ENCODE results near the gene RAB3B. TPM values are rescaled to one million over a fixed set of nuclear protein-coding genes. Genes with fewer than 3 reads are reported as not detected.
A peak's percentile ranks its signal among the peaks of the same experiment; 100 is the strongest.

The RAB3B gene
- polyA plus RNA-seq, 1 donor: 0.21 TPM

DNA sequence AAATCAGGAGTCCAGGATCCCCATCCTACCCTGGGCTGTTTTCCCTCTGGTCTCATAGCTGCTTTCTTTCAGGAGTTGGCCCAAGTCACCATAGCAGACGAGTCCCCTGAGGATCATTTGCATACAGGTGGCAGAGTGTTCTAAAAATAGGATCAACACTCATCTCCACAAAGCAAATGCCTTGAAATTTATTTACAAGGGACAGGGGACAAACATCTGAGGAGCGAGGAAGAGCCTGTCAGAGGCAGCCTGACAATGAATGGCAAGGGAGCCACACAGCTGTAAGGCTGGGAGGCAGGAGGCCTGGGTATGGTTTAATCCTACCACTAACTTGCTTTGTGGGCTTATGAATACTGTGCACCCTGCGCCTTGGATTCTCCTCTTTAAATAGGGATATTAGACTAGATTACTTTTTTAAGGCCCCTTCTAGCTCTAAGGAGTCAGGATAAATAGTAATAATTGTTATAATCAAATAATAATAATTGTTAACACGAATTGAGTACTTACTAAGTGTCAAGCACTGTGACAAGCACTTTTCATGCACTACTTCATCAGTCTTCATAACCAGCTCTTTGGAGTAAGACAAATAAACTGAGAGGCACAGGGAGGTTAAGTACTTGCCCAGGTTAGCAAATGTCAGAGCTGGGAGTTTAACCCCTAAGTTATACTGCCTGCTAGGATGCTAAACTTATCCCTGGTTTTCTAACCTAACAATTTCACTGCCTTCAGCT is 34.5 kb downstream of the RAB3B start:
- DNase-seq: no peak

DNA sequence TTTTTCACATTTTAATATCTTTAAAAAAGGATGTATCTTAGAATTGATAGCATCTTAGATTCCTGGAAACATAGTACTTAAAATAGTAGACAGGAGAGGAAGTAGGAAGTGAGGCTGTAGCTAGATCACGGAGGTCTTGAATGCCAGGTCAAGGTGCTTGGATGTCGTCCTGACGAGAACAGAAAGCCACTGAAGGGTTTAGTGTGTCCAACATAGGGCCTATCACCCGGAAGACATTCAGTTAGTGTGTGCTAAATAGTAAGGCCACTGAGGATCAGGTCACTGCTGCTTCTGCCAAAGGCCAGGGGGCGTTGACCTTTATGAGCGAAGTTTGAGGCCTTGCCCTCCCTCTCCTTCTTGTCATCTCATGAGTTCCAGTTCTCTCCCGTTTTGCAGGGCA is 35.7 kb downstream of the RAB3B start:
- DNase-seq: no peak

DNA sequence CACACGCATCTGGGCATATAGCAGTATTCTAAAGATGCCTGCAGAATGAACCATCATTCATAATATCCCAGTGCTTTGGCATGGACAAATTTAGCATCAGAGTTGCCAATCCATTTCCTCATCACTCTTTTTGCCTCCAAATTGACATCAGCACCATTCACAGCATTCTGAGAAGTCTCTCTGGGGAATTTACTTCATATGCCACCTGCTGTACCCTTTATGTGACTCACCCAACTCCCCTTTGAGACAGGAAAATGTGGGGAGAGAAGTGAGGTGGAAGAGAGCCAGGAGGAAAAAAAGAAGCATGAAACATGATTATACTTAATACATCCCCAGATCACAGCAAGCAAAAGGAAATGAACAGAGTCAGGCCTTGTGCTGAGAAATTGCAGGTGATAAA is 37.4 kb downstream of the RAB3B start:
- DNase-seq: no peak

DNA sequence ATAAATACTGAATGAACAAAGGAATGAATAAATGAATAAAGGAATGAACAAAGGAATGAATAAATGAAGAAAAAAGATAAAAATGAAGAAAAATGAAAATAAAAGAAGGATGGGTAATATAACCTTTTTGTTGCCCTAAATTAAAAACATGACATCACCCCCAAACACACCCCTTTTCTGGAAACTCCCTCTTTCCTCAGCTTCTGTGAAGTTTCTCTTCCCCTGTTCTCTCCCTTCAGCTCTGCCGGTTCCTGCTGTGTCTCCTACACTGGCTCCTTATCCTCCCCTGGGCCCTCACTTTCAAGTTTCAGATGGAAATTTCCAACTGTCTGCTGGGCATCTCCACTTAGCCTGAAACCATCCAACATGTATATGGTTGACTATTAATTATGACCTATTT is 37.9 kb downstream of the RAB3B start:
- no peak for DNase-seq

DNA sequence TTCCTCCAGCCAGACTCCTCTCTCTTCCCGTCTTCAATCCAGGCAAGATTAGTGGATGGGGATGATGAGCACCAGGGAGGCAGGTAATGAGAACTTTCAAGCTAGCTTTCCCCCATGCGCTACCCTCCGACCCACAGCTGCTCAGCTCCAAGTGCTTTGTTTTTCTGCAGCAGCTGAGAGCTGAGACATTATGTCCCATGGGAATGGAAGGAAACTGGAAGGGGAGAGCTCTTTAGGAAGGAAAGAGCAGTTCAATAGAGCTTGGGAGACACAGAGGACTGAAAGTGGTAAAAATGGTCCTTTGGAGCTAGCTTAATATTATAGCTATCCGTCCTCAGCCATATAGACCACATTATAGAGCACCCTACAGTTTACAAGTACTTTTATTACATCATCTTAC is 39.8 kb downstream of the RAB3B start:
- peak; percentile 4 for DNase-seq

DNA sequence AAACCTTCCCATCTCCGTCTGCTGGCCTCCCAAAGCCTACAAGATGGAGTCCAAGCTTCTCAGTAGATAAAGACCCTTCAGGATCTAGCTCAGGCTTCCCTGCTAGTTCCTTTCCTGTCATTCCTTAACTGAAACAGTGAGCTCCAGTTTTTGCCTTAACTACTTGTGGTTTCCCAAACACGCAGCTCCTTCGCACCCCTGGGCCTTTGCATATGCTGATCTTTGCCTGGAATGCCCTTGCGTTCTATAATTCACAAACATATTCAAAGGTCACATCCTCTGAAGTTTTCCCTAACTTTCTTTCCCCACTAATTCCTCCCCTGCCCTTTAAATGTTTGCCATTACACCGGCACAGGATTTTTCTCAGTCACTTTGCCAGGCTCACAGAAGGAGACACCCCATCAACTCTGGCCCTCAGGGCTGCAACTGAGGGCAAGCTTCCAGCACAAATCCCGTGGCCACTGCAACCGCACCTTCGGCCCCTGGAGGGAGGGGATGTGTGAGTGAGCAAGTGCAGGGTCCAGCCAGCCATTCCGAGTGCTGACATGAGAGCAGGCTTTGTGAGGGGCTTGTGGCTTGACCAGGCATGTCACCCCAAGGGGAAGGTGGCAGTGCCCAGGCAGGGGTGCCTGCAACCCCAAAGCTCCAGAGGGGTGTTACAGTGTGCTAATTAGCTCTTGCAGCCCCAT is 41.3 kb downstream of the RAB3B start:
- no peak for DNase-seq

DNA sequence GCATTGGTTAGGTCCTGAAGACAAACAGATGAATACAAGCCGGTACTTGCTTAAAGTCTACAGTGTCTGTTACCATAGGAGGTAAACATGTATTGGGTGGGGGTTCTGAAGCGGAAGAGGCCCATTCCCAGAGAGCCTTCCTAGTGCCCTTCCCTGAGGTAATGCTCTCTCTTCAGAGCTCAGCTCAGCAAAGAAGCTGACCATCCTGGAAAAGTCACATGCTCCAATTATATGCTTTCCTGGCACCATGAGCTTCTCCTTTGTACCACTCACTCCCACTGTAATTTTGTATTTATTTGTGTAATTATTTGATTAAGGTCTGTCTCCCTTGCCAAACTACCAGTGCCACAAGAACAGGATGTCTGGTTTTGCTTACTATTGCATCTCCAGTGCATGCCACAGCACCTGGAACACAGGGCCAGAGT is 42.0 kb downstream of the RAB3B start:
- DNase-seq: no peak

DNA sequence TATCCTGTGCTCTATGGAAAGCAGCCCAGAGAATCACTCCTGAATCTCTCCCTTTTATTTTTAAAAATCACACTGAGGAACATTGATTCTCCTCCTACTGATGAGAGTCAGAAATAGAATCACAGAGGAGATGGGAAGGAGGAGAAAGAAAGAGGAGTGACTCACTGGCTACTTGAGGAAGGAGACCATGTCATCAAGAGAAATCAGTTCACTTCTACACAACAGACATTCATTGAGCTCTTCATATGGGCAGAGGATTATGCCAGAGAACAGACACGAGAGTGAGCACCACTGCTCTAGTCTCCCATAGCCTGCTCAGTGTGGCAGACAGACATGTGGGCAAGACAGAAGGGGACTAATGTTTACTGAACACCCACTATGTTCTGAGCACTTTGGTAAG is 44.2 kb downstream of the RAB3B start:
- DNase-seq: no peak

DNA sequence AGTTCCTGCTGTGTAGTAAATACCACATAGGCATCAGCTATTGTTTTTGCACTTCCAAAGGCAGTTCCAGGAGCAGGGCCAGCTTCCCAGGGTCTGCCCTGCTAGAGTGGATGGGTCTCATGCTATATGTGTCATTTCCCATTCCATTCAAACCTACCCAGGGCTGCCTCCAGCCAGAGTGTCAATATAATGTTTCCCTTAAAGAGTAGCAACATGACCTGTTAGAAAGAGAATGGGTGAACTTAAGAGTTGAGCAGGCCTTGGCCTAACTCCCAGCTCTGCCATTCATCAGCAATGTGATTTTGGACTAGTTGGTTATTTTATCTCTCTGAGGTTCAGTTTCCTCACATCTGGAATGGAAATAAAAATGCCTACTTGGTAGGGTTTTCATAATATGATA is 44.9 kb downstream of the RAB3B start:
- DNase-seq: no peak

DNA sequence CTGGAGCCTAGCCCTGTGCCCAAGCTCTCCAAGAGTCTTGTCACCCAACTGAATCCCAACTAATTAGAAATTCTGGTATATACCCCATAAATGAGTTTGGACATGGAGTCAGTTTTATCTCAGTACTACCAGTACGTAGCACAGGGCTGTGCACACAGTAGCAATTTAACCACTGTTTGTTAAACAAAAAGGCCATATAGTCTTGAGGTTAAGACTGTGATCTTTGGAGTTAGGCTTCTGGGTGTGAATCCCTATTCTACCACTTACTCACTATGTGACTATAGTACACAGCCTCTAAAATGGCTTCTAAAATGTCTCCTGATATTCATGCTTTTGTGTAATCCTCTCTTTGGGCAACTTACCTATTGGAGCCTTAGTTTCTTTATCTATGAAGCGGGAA is 48.2 kb downstream of the RAB3B start:
- DNase-seq: no peak

DNA sequence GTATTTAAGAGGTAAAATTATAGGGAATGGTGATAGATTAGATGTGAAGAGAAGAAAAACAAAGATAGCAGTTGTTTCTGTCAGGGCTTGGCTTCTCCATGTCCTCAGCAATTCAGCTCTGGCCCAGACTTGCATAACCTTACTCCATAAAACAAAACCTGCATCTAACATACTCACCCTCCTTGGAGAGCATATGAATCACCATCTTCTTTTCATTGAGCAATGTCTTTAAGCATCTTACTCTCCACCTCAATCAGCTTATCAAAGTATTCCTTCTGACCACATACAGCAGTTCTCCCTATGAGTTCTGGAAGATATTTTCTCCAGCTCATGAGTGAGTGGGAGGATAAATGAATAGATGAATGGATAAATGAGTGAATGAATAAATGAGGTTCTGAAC is 49.0 kb downstream of the RAB3B start:
- DNase-seq: no peak

DNA sequence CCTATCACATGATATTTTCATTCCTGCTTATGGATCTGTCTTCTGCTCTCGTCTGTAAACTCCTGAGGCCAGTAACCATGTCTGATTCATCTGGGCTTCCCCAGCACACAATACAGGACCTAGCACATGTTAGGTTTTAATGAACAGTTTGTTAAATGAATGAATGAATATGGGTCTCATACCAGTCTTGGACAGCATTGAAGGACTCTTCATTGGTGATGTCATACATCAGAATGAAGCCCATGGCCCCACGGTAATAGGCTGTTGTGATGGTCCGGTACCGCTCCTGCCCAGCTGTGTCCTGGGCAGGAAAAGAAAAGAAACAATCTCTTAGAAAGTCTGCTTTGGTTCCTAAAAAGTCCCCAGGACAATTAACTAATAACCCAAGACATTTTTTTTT is 53.4 kb downstream of the RAB3B start:
- DNase-seq: no peak

DNA sequence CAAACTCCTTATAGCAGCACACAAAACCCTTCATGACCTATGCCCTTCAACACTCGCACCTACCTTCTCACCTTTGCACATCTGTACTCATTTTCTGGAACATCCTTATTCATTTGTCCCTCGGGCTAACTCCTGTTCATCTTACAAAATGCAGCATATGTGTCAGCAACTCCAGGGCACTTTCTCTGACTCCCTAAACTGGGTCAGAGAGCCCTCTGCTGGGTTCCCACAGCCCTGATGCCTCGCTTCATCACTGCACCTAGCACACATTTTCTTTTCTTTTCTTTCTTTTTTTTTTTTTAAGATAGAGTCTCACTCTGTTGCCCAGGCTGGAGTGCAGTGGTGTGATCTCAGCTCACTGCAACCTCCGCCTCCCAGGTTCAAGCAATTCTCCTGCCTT is 54.0 kb downstream of the RAB3B start:
- no peak for DNase-seq

DNA sequence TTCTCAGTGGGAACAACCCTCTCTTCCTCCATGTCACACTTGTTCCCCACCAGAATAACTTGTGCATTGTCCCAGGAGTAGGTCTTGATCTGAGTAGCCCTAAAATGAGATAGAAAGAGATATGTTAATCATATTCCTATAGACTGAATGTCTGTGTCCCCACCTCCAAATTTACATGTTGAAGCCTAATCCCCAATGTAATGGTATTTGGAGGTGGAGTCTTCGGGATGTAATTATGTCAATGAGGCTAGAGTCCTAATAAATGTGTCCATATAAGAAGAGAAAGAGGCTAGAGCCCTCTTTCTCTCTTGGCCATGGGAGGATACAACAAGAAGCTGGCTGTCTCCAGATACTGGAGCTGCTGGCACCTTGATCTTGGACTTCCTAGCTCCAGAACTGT is 57.2 kb downstream of the RAB3B start:
- DNase-seq: no peak

DNA sequence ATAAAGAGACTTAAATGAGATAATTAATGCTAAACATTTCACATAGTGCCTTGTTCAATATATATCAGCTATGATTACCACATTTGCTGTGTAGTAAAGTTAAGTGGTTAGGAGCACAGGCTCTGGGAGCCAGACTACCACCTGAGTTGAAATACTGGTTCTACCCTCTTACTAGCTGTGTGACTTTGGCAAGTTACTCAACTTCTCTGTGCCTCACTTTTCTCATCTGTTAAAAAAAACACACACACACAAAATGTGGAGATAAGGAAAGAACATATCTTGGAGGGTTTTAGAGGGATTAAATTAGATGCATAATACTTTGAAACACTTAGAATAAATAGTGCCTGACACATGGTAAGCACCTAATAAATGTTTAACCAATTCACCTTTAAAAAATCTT is 60.2 kb downstream of the RAB3B start:
- no peak for DNase-seq

DNA sequence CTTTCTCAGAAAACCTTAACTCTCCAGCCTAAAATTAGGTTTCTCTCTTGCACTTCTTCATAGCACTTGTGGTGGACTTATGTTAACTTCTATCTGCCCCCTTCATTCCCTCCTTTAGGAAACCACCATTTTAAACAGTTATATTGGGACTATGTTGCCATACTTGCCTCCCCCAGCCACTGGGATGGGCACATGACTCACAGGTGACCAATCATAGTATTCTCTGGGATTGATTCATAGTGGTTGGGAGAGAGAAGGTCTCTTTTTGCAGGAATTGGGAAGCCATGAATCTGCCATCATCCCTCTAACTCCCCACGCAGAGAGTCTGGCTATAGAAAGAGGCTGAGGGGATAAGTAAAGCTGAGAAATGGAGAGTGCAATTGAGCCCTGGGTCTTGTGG is 61.6 kb downstream of the RAB3B start:
- DNase-seq: no peak

DNA sequence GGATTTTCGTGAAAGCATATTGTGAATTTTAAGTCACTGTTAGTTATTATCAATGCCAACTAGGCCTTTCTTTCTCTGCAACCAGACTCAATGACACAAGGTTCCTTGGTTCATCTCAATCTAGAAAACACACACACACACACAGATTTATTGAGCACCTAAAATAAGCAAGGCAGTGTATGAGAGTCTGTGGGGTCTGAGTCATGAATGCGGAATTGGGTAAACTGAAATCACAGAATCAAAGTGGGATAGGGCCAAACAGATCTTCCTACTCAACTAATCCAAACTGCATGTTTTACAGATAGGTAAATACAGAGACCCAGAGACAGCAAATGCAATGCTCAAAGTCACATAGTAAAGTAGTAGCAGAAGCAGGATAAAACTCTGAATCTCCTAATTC is 63.5 kb downstream of the RAB3B start:
- no peak for DNase-seq

DNA sequence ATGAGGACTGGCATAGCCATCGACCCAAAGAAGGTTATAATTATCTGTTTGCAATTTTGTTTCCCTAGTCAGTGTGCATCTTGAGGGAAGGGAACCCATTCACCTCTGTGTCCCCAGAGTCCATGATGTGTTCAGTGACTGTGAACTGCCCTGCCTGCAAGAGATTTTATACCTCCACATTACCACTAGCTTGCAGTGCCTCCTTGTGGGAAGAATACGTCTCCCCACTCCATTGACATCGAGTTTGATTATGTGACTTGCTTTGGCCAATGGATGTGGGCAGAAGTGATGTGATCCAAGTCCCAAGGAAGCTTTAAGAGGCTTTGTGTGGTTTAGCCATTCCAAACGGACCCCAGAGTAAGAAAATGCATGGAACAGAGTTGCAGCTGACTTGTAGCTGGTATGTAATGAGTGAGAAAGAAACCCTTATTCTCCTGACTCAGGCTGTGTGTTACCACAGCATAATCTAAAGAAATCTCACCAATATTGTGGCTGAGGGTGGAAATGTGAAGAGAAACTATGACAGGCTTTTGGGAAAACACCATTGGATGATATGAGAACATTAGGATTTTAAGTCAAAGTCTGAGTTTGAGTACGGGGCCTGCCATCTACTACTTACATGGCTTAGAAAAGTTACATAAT is 64.2 kb downstream of the RAB3B start:
- DNase-seq: no peak

DNA sequence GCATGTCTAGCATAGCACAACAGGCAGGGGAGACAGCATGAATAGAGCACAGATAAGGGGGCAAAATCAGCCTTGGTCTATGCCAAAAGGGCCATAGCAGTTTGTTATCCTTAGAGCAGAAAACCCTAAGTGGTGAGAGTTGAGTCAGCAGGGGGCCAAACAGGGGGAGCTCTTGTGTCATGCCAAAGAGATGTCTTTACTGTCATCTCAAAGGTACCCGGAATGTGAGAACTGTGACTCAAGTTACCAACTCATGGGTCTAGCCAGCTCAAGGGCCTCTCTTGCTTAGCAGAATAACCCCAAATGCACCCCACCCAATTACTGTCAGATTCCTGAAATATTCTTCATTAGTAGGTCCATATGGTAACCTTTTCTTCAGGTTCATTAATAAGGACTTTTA is 66.0 kb downstream of the RAB3B start:
- DNase-seq: no peak

DNA sequence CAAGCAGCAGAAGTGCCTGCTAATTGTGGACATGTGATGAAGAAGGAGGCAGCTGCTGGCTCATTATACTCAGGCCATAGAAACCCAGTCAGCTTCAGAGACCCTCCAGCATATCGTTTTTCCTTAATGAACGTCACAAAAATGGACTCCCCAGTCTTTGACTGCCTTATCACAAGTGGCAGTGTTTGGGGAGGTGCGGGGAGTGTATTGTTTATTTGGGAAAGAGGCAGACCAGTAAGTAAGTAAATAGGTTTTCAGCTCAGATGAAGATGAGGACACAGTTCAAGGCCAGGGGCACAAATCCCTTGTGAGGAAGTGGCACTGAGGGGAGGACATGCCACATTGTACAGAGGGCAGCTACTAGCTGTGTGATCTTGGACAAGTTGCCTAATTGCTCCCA is 68.5 kb downstream of the RAB3B start:
- no peak for DNase-seq

DNA sequence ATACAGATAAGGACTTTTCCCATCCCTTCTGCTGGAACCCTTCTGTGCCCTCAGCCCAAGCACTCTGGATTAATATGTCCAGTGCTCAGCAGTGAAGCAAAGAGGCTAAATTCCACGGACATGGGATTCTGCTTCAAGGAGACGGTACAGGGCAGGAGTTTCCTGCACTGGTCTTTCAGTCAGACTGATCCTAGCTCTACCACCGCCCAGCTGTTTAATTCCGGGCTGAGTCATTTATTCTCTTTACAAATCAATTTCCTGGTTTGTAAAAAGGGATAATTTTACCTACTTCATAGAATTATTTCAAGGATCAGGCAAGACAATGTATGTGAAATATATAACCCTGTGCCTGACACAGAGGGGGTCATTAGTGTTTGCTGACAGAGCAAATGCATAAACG is 70.4 kb downstream of the RAB3B start:
- no peak for DNase-seq

DNA sequence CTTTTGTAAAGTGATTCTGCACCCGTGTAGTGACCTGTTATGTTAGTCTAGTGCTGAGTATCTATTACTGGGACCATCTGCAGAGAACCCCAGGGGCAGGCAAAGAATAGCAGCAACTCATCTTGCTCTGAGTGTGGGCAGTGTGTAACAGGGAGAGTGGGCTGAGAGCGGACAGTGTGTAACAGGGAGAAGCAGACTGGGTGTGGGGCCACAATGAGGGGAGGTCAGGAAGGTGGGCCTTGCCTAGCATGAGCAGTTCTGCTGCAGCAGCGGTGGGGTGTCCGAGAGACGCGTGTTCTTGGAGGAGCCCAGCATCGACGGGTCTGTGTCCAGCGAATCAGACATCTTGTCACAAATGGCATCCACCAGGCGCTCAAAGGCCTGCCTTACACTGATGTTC is 70.8 kb downstream of the RAB3B start:
- DNase-seq: no peak

DNA sequence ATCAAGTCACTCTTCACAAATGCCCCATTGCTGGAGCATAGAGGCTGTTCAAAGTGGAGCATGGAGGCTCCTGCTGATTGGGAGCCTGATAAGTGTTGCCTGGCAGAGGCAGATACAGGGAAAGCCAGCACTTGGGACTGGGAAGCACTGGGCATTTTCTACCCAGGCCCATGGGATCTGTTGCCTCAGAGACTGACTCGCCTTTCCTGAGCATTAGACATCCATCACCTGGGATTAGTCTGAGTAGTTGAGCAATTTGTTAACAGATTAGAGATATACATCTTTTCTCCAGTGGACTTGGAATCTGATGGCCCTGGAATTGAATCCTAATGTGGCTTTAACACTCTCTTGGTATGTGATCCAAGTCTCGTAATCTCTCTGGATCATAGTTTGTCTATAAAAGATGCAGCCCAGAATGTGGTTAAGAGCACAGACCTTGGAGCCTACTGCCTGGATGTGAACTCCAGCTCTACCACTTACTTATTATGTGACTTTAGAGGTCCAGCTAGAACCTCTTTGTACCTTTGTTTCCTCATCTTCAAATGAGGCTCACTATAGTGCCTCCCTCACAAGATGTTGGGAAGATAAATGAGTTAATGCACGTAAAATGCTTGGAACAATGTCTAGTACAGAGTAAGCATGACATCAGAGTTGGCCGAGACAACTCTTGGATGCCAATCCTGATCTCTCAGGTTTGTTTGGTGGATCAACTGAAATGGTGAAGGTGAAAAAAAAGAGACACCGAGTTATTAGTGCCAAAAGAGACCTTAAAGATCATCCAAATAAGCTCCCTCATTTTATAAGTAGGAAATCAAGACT is 73.7 kb downstream of the RAB3B start:
- DNase-seq: no peak

Measured in hindlimb muscle (tissue), 1 donor.